Memory B cell (primary cell): Measurements from ENCODE around the gene PLD1.

Experiments used
- ATAC-seq: fragments of 150-1000 bp; cut with Tn5 transposase; 2 replicates; pipeline ENCODE4 v1.10.0; 2021; ENCODE audit warnings: low read depth, mild to moderate bottlenecking, moderate library complexity
- DNase-seq, 2 donors: peaks; one replicate each; pipeline ENCODE4 v3.0.0; 2022; ENCODE audit warnings: low spot score in 2 of 2
- H3K27ac Mint-ChIP-seq: one replicate; pipeline ENCODE4 v1.8.0; 2022; ENCODE audit warnings: mild to moderate bottlenecking, moderate library complexity, mixed read lengths
- H3K27me3 Mint-ChIP-seq: one replicate; pipeline ENCODE4 v1.8.0; 2022; ENCODE audit warnings: mixed read lengths
- H3K36me3 Mint-ChIP-seq: one replicate; pipeline ENCODE4 v1.8.0; 2022; ENCODE audit warnings: mild to moderate bottlenecking, mixed read lengths
- H3K4me1 Mint-ChIP-seq: one replicate; pipeline ENCODE4 v1.8.0; 2022; ENCODE audit warnings: mixed read lengths
- H3K4me3 Mint-ChIP-seq: one replicate; pipeline ENCODE4 v1.8.0; 2022; ENCODE audit warnings: mild to moderate bottlenecking, moderate library complexity, mixed read lengths
- H3K9me3 Mint-ChIP-seq: one replicate; pipeline ENCODE4 v1.8.0; 2022; ENCODE audit warnings: mixed read lengths

The PLD1 gene

GRCh38 chr3:171842864-171843518 is 32.7 kb upstream of the PLD1 start, which contains the start of gene TMEM212:
Gene TMEM212, plus strand, starts transcription at chr3:171843349. Its CDS starts 35 bp downstream, at chr3:171843384.
- no peak for ATAC-seq
- Mint-ChIP-seq H3K9me3 (peaks cover 3% of the 10 kb centered on the region), H3K36me3 (no peaks in the 10 kb centered on the region), H3K27ac (no peak within 1 kb of the TSS), H3K27me3 (peaks cover 8% of the 10 kb centered on the region), H3K4me1 (peaks cover 4% of the 10 kb centered on the region), H3K4me3 (no peak within 1 kb of the TSS)
- DNase-seq: no peak

GRCh38 chr3:171841620-171842000 is 31.3 kb upstream of the PLD1 start:
- no peak for ATAC-seq
- H3K36me3 Mint-ChIP-seq: no peaks in the 10 kb centered on the region
- H3K27ac Mint-ChIP-seq: no peak overlapping the region
- DNase-seq: no peak
- H3K9me3 Mint-ChIP-seq: peaks cover 3% of the 10 kb centered on the region
- H3K4me3 Mint-ChIP-seq: no peak overlapping the region
- peaks cover 4% of the 10 kb centered on the region for H3K4me1 Mint-ChIP-seq
- peaks cover 8% of the 10 kb centered on the region for H3K27me3 Mint-ChIP-seq

- Mint-ChIP-seq H3K9me3 (peaks cover 1% of the 10 kb centered on the region), H3K27me3 (peaks cover 7% of the 10 kb centered on the region), H3K4me3 (no peak overlapping the region), H3K36me3 (no peaks in the 10 kb centered on the region), H3K4me1 (peaks cover 4% of the 10 kb centered on the region), H3K27ac (no peak overlapping the region)
- no peak for ATAC-seq
- no peak for DNase-seq
Observed at GRCh38 chr3:171840811-171841619, 30.7 kb upstream of the PLD1 start.

- Mint-ChIP-seq H3K4me3 (no peak overlapping the region), H3K27ac (no peak overlapping the region), H3K4me1 (peaks cover 4% of the 10 kb centered on the region), H3K36me3 (no peaks in the 10 kb centered on the region), H3K27me3 (peaks cover 7% of the 10 kb centered on the region), H3K9me3 (no peaks in the 10 kb centered on the region)
- DNase-seq (no peak), ATAC-seq (no peak)
Observed at GRCh38 chr3:171840445-171840810, 30.1 kb upstream of the PLD1 start.

- H3K36me3 Mint-ChIP-seq: no peaks in the 10 kb centered on the region
- no peak for DNase-seq
- no peak overlapping the region for H3K27ac Mint-ChIP-seq
- H3K27me3 Mint-ChIP-seq: peaks cover 7% of the 10 kb centered on the region
- H3K9me3 Mint-ChIP-seq: no peaks in the 10 kb centered on the region
- H3K4me3 Mint-ChIP-seq: no peak overlapping the region
- ATAC-seq: no peak
- peaks cover 4% of the 10 kb centered on the region for H3K4me1 Mint-ChIP-seq
Observed at GRCh38 chr3:171839270-171839669, 29.0 kb upstream of the PLD1 start.

- H3K4me1 Mint-ChIP-seq: peaks cover 4% of the 10 kb centered on the region
- DNase-seq: no peak
- H3K4me3 Mint-ChIP-seq: no peak overlapping the region
Observed at GRCh38 chr3:171838218-171838720, 28.0 kb upstream of the PLD1 start.

GRCh38 chr3:171837698-171838097 is 27.4 kb upstream of the PLD1 start:
- Mint-ChIP-seq H3K27ac (no peak overlapping the region), H3K4me3 (no peak overlapping the region), H3K36me3 (no peaks in the 10 kb centered on the region), H3K9me3 (no peaks in the 10 kb centered on the region), H3K4me1 (peaks cover 4% of the 10 kb centered on the region), H3K27me3 (peaks cover 7% of the 10 kb centered on the region)
- no peak for ATAC-seq
- DNase-seq: no peak

More at GRCh38 chr3:171838218-171838720, 28.0 kb upstream of the PLD1 start:
- Mint-ChIP-seq H3K36me3 (no peaks in the 10 kb centered on the region), H3K27me3 (peaks cover 7% of the 10 kb centered on the region), H3K27ac (no peak overlapping the region), H3K9me3 (no peaks in the 10 kb centered on the region)
- no peak for ATAC-seq

- peaks cover 4% of the 10 kb centered on the region for H3K4me1 Mint-ChIP-seq
- ATAC-seq: no peak
- no peaks in the 10 kb centered on the region for H3K9me3 Mint-ChIP-seq
- H3K36me3 Mint-ChIP-seq: no peaks in the 10 kb centered on the region
- H3K27ac Mint-ChIP-seq: no peak overlapping the region
- DNase-seq: no peak
- H3K4me3 Mint-ChIP-seq: no peak overlapping the region
- H3K27me3 Mint-ChIP-seq: peaks cover 7% of the 10 kb centered on the region
Observed at GRCh38 chr3:171836855-171837254, 26.6 kb upstream of the PLD1 start.

- Mint-ChIP-seq H3K27me3 (peaks cover 6% of the 10 kb centered on the region), H3K4me1 (peaks cover 4% of the 10 kb centered on the region), H3K36me3 (no peaks in the 10 kb centered on the region), H3K4me3 (no peak overlapping the region), H3K9me3 (no peaks in the 10 kb centered on the region), H3K27ac (no peak overlapping the region)
- no peak for DNase-seq
- ATAC-seq: no peak
Observed at GRCh38 chr3:171835613-171836012, 25.3 kb upstream of the PLD1 start.

GRCh38 chr3:171835116-171835515 is 24.8 kb upstream of the PLD1 start:
- peaks cover 3% of the 10 kb centered on the region for H3K27me3 Mint-ChIP-seq
- H3K27ac Mint-ChIP-seq: no peak overlapping the region
- peaks cover 4% of the 10 kb centered on the region for H3K4me1 Mint-ChIP-seq
- H3K36me3 Mint-ChIP-seq: no peaks in the 10 kb centered on the region
- DNase-seq (no peak), ATAC-seq (no peak)
- no peaks in the 10 kb centered on the region for H3K9me3 Mint-ChIP-seq
- no peak overlapping the region for H3K4me3 Mint-ChIP-seq

- H3K9me3 Mint-ChIP-seq: no peaks in the 10 kb centered on the region
- DNase-seq (no peak), ATAC-seq (no peak)
- H3K4me3 Mint-ChIP-seq: no peak overlapping the region
- no peak overlapping the region for H3K27ac Mint-ChIP-seq
- H3K36me3 Mint-ChIP-seq: no peaks in the 10 kb centered on the region
- peaks cover 5% of the 10 kb centered on the region for H3K27me3 Mint-ChIP-seq
- H3K4me1 Mint-ChIP-seq: peaks cover 4% of the 10 kb centered on the region
Observed at GRCh38 chr3:171834461-171834801, 24.1 kb upstream of the PLD1 start.

- DNase-seq (no peak), ATAC-seq (no peak)
- H3K4me1 Mint-ChIP-seq: peaks cover 4% of the 10 kb centered on the region
- H3K4me3 Mint-ChIP-seq: no peak overlapping the region
- H3K27ac Mint-ChIP-seq: no peak overlapping the region
- H3K27me3 Mint-ChIP-seq: peaks cover 5% of the 10 kb centered on the region
- H3K36me3 Mint-ChIP-seq: no peaks in the 10 kb centered on the region
- H3K9me3 Mint-ChIP-seq: no peaks in the 10 kb centered on the region
Observed at GRCh38 chr3:171833789-171834460, 23.6 kb upstream of the PLD1 start.

- no peaks in the 10 kb centered on the region for H3K9me3 Mint-ChIP-seq
- no peak overlapping the region for H3K27ac Mint-ChIP-seq
- ATAC-seq (no peak), DNase-seq (no peak)
- H3K4me1 Mint-ChIP-seq: peaks cover under 1% of the 10 kb centered on the region
- H3K36me3 Mint-ChIP-seq: no peaks in the 10 kb centered on the region
- peaks cover 3% of the 10 kb centered on the region for H3K27me3 Mint-ChIP-seq
- no peak overlapping the region for H3K4me3 Mint-ChIP-seq
Observed at GRCh38 chr3:171832989-171833388, 22.7 kb upstream of the PLD1 start.

- Mint-ChIP-seq H3K27me3 (peaks cover 3% of the 10 kb centered on the region), H3K4me1 (no peaks in the 10 kb centered on the region), H3K4me3 (no peak overlapping the region), H3K27ac (no peak overlapping the region), H3K36me3 (no peaks in the 10 kb centered on the region), H3K9me3 (no peaks in the 10 kb centered on the region)
- DNase-seq (no peak), ATAC-seq (no peak)
Observed at GRCh38 chr3:171831936-171832335, 21.7 kb upstream of the PLD1 start.
